IPS DF 6.9 (cell line): ENCODE data around the gene KLHL29.
A peak's percentile ranks its signal among the peaks of the same experiment; 100 is the strongest.

Experiments
- DNase-seq: peaks from one replicate; pipeline ENCODE4 v3.0.0-alpha.2; 2013; ENCODE audit warnings: low read depth, low spot score
- H3K27ac ChIP-seq: one replicate; pipeline ENCODE4 v1.5.1; 2013; ENCODE audit warnings: low read length, control low read depth
- H3K27me3 ChIP-seq: 2 replicates; pipeline ENCODE4 v1.6.1; 2013; ENCODE audit warnings: mild to moderate bottlenecking, low read length; ENCODE audit not compliant: control insufficient read depth, insufficient read depth
- H3K36me3 ChIP-seq: 2 replicates; pipeline ENCODE4 v1.6.1; 2013; ENCODE audit warnings: low read length; ENCODE audit not compliant: control insufficient read depth, insufficient read depth
- H3K4me1 ChIP-seq: 2 replicates; pipeline ENCODE4 v1.6.1; 2013; ENCODE audit warnings: low read length; ENCODE audit not compliant: control insufficient read depth, insufficient read depth
- H3K4me3 ChIP-seq: 2 replicates; pipeline ENCODE4 v1.5.1; 2013; ENCODE audit warnings: mild to moderate bottlenecking, low read length
- H3K9me3 ChIP-seq: 2 replicates; pipeline ENCODE4 v1.6.1; 2013; ENCODE audit warnings: low read length, inconsistent platforms; ENCODE audit not compliant: control insufficient read depth, insufficient read depth
- WGBS: extraction: QIAGEN DNeasy Blood & Tissue Kit; methylation state at CpG from one replicate; pipeline ENCODE4 v1.1.7; 2013; ENCODE audit warnings: mixed read lengths, missing lambda C conversion rate; ENCODE audit not compliant: insufficient read length, insufficient coverage; 5-methylcytosine and 5-hydroxymethylcytosine counted together

The KLHL29 gene

DNA sequence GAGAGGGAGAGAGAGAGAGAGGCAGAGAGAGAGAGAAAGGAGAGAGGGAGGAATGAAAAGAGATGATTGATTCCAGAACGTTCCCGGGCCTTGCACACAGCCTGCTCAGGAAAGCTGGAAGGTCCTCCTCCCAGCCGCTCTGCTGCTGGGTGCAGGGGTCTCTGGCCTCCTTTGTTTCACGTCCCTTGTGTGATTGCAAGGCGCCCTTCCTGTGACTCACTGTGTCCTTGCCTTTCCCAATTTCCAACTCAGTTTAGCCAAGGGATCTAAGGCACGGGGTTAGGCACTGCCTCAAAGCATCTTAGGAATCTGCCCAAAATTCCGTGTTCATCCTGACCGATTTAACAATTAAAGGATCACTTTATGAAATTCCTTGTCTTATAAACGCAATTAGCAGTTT, 221.2 kb downstream of the KLHL29 start:
- no peak overlapping the region for H3K27ac ChIP-seq
- WGBS, result no CpG with 5 or more reads among the region's 9 CpGs
- H3K4me1 ChIP-seq, result peaks cover 4% of the 10 kb centered on the region; the same call in 1 of the 2 replicates
- H3K9me3 ChIP-seq, result no peaks in the 10 kb centered on the region
- no peaks in the 10 kb centered on the region for H3K27me3 ChIP-seq
- H3K36me3 ChIP-seq, result no peaks in the 10 kb centered on the region
- no peak for DNase-seq
- H3K4me3 ChIP-seq, result no peak overlapping the region

DNA sequence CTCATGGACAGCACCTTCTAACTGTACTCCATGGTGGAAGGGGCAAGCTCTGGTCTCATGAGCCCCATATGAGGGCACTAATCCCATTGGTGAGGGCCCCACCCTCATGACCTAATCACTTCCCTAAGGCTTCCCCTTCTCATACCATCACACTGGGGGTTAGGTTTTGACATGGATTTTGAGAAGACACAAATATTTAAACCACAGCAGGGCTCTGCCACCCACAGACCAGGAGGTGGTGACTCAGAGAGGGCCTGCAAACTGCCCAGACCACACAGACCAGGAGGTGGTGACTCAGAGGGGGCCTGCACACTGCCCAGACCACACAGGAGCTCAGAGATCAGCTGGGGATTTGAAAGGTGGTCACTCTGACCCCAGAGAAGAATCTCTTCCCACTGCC, 222.0 kb downstream of the KLHL29 start:
- Histone ChIP-seq H3K27me3 (no peaks in the 10 kb centered on the region), H3K4me1 (peaks cover 4% of the 10 kb centered on the region; the same call in 1 of the 2 replicates), H3K4me3 (no peak overlapping the region), H3K36me3 (no peaks in the 10 kb centered on the region), H3K9me3 (no peaks in the 10 kb centered on the region), H3K27ac (no peak overlapping the region)
- DNase-seq, result no peak

DNA sequence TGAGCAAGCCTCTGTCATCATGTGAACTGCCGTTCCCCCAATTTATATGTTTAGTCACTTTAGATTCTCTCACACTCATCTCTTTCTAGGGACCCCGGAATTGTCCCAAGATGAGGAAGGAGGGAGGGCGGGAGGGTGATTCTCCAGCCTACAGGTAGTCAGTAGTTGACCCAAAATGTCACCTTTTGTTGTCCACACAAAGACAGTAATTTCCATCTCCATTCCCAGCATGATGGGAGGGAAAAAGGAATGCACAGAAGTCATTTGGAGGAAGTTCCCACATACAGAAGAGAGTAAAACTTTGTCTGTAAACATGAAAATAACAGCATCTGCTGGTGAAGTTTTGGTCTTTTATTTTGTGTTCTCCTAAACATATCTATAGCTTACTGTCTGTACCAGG, 222.9 kb downstream of the KLHL29 start:
- Histone ChIP-seq H3K27ac (no peak overlapping the region), H3K36me3 (no peaks in the 10 kb centered on the region), H3K4me1 (peaks cover 4% of the 10 kb centered on the region; the same call in 1 of the 2 replicates), H3K9me3 (no peaks in the 10 kb centered on the region), H3K4me3 (no peak overlapping the region), H3K27me3 (no peaks in the 10 kb centered on the region)
- WGBS, result no CpG with 5 or more reads among the region's 3 CpGs
- DNase-seq, result peak; percentile 33

DNA sequence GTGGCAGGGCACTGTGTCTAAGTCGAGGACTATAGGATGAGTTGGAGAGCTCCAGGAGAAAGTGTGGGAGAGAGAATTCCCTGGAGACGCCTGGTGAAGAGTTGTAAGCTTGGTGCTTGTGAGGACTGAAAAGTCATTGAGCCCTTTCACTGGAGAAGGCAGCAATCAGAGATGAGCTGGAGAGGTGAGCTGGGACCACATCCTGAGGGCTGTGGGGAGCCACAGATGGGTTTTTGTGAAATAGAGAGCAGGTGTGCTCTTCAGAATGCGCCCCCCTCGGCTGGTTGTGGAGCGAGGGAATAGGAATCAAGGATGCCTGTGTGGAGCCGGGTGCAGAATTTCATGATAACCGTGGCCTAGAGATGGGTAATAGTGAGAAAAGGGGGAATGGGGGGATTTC, 224.3 kb downstream of the KLHL29 start:
- no peak overlapping the region for H3K27ac ChIP-seq
- H3K9me3 ChIP-seq, result no peaks in the 10 kb centered on the region
- no peak for DNase-seq
- H3K27me3 ChIP-seq, result no peaks in the 10 kb centered on the region
- peaks cover 4% of the 10 kb centered on the region; the same call in 1 of the 2 replicates for H3K4me1 ChIP-seq
- no peak overlapping the region for H3K4me3 ChIP-seq
- no peaks in the 10 kb centered on the region for H3K36me3 ChIP-seq
- WGBS, result no CpG with 5 or more reads among the region's 7 CpGs

DNA sequence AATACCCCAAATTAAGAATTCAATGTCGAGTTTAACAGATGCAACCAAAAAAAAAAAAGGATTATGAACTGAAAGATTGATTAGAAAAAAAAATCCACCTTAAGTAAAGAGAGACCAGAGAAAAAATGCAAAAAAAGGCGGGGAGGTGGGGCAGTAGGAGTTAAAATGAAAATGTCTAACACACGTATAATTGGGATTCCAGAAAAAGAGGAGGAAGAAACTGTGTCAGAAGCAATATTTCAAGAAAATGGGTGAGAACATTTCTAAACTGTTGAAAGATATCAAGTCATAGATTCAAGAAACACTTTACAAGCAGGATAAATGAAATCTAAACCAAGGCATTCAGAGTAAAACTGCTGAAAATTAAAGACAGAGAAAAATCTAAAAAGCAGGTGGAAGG, 226.9 kb downstream of the KLHL29 start:
- no peak for DNase-seq
- WGBS, result no CpG with 5 or more reads among the region's 3 CpGs
- no peaks in the 10 kb centered on the region for H3K36me3 ChIP-seq

DNA sequence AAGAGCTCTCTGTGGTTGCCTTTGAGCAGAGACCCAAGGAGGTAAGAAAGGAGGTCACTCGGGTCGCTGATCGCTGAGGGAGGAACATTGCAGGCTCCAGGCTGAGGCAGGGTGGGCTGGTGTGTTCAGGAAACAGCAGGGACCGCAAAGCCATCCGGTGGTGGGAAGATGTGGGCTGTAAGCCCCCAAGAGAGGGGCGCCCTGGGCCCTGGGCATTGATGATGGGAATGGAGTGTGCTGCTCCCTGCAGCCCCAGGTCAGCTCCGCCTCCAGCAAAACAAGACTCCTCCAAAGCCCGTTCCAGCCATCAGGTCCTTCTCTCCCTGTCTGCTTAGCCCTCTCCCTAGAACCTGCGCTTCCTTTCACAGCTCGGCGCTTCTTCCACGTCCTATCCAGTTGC, 229.7 kb downstream of the KLHL29 start:
- DNase-seq, result no peak
- no peaks in the 10 kb centered on the region for H3K9me3 ChIP-seq
- no CpG with 5 or more reads among the region's 12 CpGs for WGBS
- peaks cover 1% of the 10 kb centered on the region; the same call in 1 of the 2 replicates for H3K4me1 ChIP-seq
- no peaks in the 10 kb centered on the region for H3K36me3 ChIP-seq
- H3K4me3 ChIP-seq, result no peak overlapping the region
- H3K27me3 ChIP-seq, result no peaks in the 10 kb centered on the region
- H3K27ac ChIP-seq, result no peak overlapping the region

More for the DNA sequence above, 226.9 kb downstream of the KLHL29 start:
- Histone ChIP-seq H3K27me3 (no peaks in the 10 kb centered on the region), H3K4me3 (no peak overlapping the region), H3K4me1 (peaks cover 5% of the 10 kb centered on the region; the same call in 1 of the 2 replicates), H3K27ac (no peak overlapping the region), H3K9me3 (no peaks in the 10 kb centered on the region)

DNA sequence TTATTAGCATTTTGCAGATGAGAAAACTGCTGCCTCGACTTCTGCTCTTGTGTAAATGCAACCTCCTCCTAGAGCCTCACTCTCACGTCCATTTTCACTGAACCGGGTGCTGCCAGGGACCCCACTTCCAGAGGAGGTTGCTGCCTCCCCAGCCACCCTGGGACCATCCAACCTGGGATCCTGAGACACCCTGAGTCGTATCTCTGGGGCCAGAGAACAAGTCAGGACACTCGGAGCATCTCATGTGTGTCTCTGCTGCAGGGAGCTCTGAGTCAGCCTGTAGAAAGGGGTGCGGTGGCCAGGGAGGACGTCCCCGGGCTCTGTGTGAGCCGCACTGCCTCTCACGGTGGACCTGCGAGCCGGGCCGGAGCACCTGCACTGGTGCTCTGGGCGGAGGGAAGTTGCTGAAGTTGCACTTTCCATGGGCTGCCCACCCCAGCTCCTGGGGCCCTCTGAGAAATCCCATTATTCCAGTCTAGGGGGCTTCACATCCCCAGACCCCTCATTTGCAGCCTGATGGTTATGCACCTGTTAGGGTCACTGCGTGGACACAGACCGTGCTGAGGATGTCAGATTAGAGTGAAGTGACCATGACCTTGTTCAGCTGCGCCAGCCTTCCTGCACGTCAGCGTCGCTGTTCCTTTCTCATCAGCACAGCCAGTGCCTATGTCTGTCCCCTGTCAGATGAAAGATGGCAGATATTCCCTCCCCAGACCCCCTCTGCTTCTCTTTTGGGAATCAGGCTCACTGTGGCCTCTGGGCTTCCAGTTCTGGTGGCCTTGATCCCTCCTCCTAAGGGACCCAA, 230.4 kb downstream of the KLHL29 start:
- no peak overlapping the region for H3K27ac ChIP-seq
- no CpG with 5 or more reads among the region's 20 CpGs for WGBS
- DNase-seq, result no peak
- H3K9me3 ChIP-seq, result no peaks in the 10 kb centered on the region
- no peaks in the 10 kb centered on the region for H3K27me3 ChIP-seq
- peaks cover 1% of the 10 kb centered on the region; the same call in 1 of the 2 replicates for H3K4me1 ChIP-seq
- no peak overlapping the region; the same call in 1 of the 2 replicates for H3K4me3 ChIP-seq
- H3K36me3 ChIP-seq, result no peaks in the 10 kb centered on the region

DNA sequence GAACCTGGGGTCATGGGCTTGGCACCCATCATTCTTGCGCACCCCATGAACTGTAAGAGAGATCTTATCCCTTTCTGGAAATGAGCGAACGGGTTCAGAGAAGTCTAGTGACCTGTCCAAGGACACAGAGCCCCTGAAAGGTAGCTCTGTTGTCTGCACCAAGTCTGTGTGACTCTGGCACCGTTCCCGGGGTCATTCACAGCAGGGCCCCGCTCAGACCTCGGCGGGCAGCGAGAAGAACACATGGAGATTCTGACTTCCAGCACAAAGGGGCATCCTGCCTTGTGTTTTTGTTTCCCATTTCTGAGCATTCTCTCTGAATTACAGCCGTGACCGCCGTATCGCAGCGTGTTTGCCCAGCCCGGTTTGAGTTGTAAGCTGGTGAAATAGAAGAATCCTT, 231.7 kb downstream of the KLHL29 start:
- H3K9me3 ChIP-seq, result no peaks in the 10 kb centered on the region
- H3K27me3 ChIP-seq, result no peaks in the 10 kb centered on the region
- no peaks in the 10 kb centered on the region for H3K36me3 ChIP-seq
- DNase-seq, result no peak
- no CpG with 5 or more reads among the region's 15 CpGs for WGBS
- no peak overlapping the region for H3K27ac ChIP-seq
- no peak overlapping the region for H3K4me3 ChIP-seq
- H3K4me1 ChIP-seq, result peaks cover 1% of the 10 kb centered on the region; the same call in 1 of the 2 replicates

DNA sequence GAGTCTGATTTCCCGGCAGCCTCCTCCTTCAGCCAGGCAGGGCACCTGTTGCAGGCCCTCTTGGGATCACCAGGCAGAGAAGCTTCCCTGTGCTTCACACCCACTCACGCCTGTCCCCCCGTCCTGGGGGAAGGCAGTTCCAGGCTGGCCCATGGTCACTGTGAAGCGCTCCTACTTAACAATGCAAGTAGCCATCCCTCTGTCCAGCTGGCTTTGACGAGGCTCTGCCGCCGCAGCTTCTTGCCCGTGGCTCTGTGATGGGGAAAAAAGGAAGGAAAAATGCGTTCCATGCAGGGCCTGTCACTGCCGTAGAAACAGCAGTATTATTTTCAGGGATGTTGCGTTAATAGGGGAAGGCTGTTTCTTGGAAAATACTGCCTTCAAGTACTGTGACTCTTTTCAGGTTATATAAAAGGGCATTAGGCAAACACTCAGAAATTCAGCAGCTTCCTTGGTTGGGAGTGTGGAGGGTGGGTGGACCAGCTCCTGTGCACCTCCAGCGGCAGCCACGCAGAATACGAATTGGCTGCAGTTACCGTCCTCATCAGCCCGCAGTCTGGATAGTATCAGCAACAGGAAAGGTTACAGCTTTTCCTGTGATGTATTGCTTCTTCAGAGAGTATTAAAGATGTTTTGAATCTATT, 232.3 kb downstream of the KLHL29 start:
- H3K4me1 ChIP-seq, result peaks cover 1% of the 10 kb centered on the region; the same call in 1 of the 2 replicates
- no peak overlapping the region for H3K27ac ChIP-seq
- H3K27me3 ChIP-seq, result no peaks in the 10 kb centered on the region
- no peaks in the 10 kb centered on the region for H3K9me3 ChIP-seq
- no peak for DNase-seq
- no peaks in the 10 kb centered on the region for H3K36me3 ChIP-seq
- H3K4me3 ChIP-seq, result no peak overlapping the region
- no CpG with 5 or more reads among the region's 16 CpGs for WGBS

DNA sequence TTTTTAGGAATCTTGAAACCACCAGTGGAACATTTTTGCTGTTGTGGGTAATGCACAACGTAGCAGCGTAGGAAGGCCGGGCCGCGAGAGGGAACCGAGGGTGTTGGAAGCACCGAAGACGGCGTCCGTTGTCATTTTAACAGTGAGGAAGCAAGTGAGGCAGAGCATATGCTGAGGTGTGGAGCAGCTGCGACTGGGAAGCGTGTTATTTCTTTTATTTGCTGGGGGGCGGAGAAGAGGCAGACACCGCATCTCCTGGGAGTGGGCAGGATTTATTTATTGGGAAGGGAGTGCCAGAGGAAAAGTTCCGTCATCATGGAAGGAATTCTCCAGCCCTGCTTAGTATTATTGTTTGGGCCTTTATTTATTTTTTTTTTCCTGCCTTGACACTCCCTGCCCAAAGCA, 232.8 kb downstream of the KLHL29 start:
- WGBS, result no CpG with 5 or more reads among the region's 15 CpGs
- Histone ChIP-seq H3K27ac (no peak overlapping the region), H3K9me3 (no peaks in the 10 kb centered on the region), H3K36me3 (no peaks in the 10 kb centered on the region), H3K4me3 (no peak overlapping the region), H3K4me1 (peaks cover 1% of the 10 kb centered on the region; the same call in 1 of the 2 replicates), H3K27me3 (no peaks in the 10 kb centered on the region)
- no peak for DNase-seq
